Measurements from ENCODE around the gene PDS5B.
"Not testable (repeated sequence)": the region's sequence is repeated elsewhere in the genome, so short reads cannot be mapped to it uniquely, and the experiment has no call there.

DNA sequence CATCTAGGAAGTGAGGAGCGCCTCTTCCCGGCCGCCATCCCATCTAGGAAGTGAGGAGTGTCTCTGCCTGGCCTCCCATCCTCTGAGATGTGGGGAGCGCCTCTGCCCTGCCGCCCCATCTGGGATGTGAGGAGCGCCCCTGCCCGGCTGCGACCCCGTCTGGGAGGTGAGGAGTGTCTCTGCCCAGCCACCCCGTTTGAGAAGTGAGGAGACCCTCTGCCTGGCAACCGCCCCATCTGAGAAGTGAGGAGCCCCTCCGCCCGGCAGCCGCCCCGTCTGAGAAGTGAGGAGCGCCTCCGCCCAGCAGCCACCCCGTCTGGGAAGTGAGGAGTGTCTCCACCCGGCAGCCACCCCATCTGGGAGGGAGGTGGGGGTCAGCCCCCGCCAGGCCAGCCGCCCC lies 129.9 kb downstream of the PDS5B start:
- TF ChIP-seq, protein P1, sequence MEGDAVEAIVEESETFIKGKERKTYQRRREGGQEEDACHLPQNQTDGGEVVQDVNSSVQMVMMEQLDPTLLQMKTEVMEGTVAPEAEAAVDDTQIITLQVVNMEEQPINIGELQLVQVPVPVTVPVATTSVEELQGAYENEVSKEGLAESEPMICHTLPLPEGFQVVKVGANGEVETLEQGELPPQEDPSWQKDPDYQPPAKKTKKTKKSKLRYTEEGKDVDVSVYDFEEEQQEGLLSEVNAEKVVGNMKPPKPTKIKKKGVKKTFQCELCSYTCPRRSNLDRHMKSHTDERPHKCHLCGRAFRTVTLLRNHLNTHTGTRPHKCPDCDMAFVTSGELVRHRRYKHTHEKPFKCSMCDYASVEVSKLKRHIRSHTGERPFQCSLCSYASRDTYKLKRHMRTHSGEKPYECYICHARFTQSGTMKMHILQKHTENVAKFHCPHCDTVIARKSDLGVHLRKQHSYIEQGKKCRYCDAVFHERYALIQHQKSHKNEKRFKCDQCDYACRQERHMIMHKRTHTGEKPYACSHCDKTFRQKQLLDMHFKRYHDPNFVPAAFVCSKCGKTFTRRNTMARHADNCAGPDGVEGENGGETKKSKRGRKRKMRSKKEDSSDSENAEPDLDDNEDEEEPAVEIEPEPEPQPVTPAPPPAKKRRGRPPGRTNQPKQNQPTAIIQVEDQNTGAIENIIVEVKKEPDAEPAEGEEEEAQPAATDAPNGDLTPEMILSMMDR (IDR thresholded peaks at IDR 0.05), result not testable (repeated sequence)
- not testable (repeated sequence) for TF ChIP-seq POLR2A (IDR thresholded peaks at IDR 0.05)

Measured in heart left ventricle (tissue), 13 donors.